GM23338 (cell line): ENCODE results near the gene TMEM187. TPM values are rescaled to one million over a fixed set of nuclear protein-coding genes. Genes with fewer than 3 reads are reported as not detected.

Experiments used
- ATAC-seq: fragments of 200-7000 bp; cut with Tn5 transposase; 3 replicates; pipeline ENCODE4 v1.9.1; 2020
- DNase-seq: peaks from one replicate; pipeline ENCODE4 v3.0.0-alpha.2; 2015; ENCODE audit warnings: low spot score
- H2AFZ ChIP-seq: fragments of 200-600 bp; sonication (generic); 2 replicates; pipeline ENCODE4 v1.8.0; 2016; ENCODE audit warnings: antibody characterized with exemption, mild to moderate bottlenecking, moderate library complexity
- H3F3A ChIP-seq: fragments of 200-600 bp; sonication (generic); replicated peaks from 2 replicates; pipeline ENCODE4 v1.8.0; 2017; ENCODE audit warnings: antibody characterized with exemption, mixed run types, low read depth
- H3K27ac ChIP-seq: fragments of 200-600 bp; sonication (generic); 2 replicates; pipeline ENCODE4 v1.6.1; 2016; ENCODE audit warnings: low read depth
- H3K27me3 ChIP-seq: fragments of 200-600 bp; sonication (generic); 2 replicates; pipeline ENCODE4 v1.8.0; 2016; ENCODE audit warnings: mild to moderate bottlenecking, mixed run types, moderate library complexity; ENCODE audit not compliant: insufficient read depth
- H3K36me3 ChIP-seq: fragments of 200-600 bp; sonication (generic); 2 replicates; pipeline ENCODE4 v1.8.0; 2016; ENCODE audit warnings: mild to moderate bottlenecking; ENCODE audit not compliant: insufficient read depth
- H3K4me1 ChIP-seq: fragments of 200-600 bp; sonication (generic); 2 replicates; pipeline ENCODE4 v1.8.0; 2016; ENCODE audit warnings: mild to moderate bottlenecking, moderate library complexity; ENCODE audit not compliant: insufficient read depth
- H3K4me2 ChIP-seq: fragments of 200-600 bp; sonication (generic); 2 replicates; pipeline ENCODE4 v1.7.1; 2017; ENCODE audit warnings: mixed run types
- H3K4me3 ChIP-seq: fragments of 200-600 bp; sonication (generic); 2 replicates; pipeline ENCODE4 v1.6.1; 2016; ENCODE audit warnings: mixed run types
- H3K79me2 ChIP-seq: fragments of 200-600 bp; sonication (generic); replicated peaks from 2 replicates; pipeline ENCODE4 v1.8.0; 2017; ENCODE audit warnings: mild to moderate bottlenecking; ENCODE audit not compliant: insufficient read depth
- H3K9me2 ChIP-seq: fragments of 200-600 bp; sonication (generic); 2 replicates; pipeline ENCODE4 v1.8.0; 2017; ENCODE audit not compliant: insufficient read depth
- H4K20me1 ChIP-seq: fragments of 200-600 bp; sonication (generic); replicated peaks from 2 replicates; pipeline ENCODE4 v1.8.0; 2017; ENCODE audit warnings: mild to moderate bottlenecking; ENCODE audit not compliant: insufficient read depth
- H3K27ac Mint-ChIP-seq: 2 replicates; pipeline ENCODE4 v1.8.0; 2020; ENCODE audit warnings: inconsistent platforms, mild to moderate bottlenecking, moderate library complexity, mixed read lengths
- H3K27me3 Mint-ChIP-seq: 3 replicates; pipeline ENCODE4 v1.8.0; 2022; ENCODE audit warnings: low read depth, mild to moderate bottlenecking, moderate library complexity, mixed read lengths, inconsistent platforms; ENCODE audit not compliant: insufficient read depth, poor library complexity
- H3K36me3 Mint-ChIP-seq: 3 replicates; pipeline ENCODE4 v1.8.0; 2021; ENCODE audit warnings: low read depth, mild to moderate bottlenecking, inconsistent platforms, moderate library complexity, mixed read lengths
- H3K4me1 Mint-ChIP-seq: 3 replicates; pipeline ENCODE4 v1.8.0; 2020; ENCODE audit warnings: mild to moderate bottlenecking, inconsistent platforms, mixed read lengths
- H3K4me3 Mint-ChIP-seq: 3 replicates; pipeline ENCODE4 v1.8.0; 2021; ENCODE audit warnings: moderate library complexity, mild to moderate bottlenecking, inconsistent platforms, mixed read lengths
- H3K9me3 Mint-ChIP-seq: 3 replicates; pipeline ENCODE4 v1.8.0; 2020; ENCODE audit warnings: moderate library complexity, mild to moderate bottlenecking, inconsistent platforms, mixed read lengths
- EZH2 ChIP-seq: fragments of 200-600 bp; sonication (generic); IDR thresholded peaks from one replicate; pipeline ENCODE4 v1.8.0; 2017; ENCODE audit warnings: antibody characterized with exemption, mild to moderate bottlenecking, low read depth; ENCODE audit not compliant: unreplicated experiment
- EZH2phosphoT487 ChIP-seq: fragments of 200-600 bp; sonication (generic); IDR thresholded peaks from one replicate; pipeline ENCODE4 v1.8.1; 2018; ENCODE audit warnings: antibody characterized with exemption; ENCODE audit not compliant: unreplicated experiment
- JUNB ChIP-seq: IDR thresholded peaks from one replicate; pipeline ENCODE4 v1.6.1; 2016; ENCODE audit warnings: antibody characterized with exemption; ENCODE audit not compliant: unreplicated experiment
- NANOG ChIP-seq: IDR thresholded peaks from 2 replicates; pipeline ENCODE4 v1.6.1; 2016; ENCODE audit warnings: antibody characterized with exemption, borderline replicate concordance
- POLR2AphosphoS5 ChIP-seq: IDR thresholded peaks from 2 replicates; pipeline ENCODE4 v1.6.1; 2016; ENCODE audit warnings: antibody characterized with exemption, low read depth
- STAT1 ChIP-seq: IDR thresholded peaks from one replicate; pipeline ENCODE4 v1.6.1; 2016; ENCODE audit warnings: antibody characterized with exemption; ENCODE audit not compliant: unreplicated experiment
- ZNF114 ChIP-seq: fragments of 250-450 bp; sonication (Bioruptor Pico); IDR thresholded peaks from 2 replicates; pipeline ENCODE4 v1.5.0; 2020; ENCODE audit warnings: mild to moderate bottlenecking, moderate library complexity
- ZNF331 ChIP-seq: fragments of 250-450 bp; sonication (Bioruptor Pico); IDR thresholded peaks from 2 replicates; pipeline ENCODE4 v1.5.0; 2020; ENCODE audit warnings: low read depth, mild to moderate bottlenecking, moderate library complexity
- polyA plus RNA-seq: library from polyadenylated mRNA; unstranded; fragments of >200 nt; fragmentation: Nextera tagmentation; extraction: Ambion mirVana; gene quantifications from 2 replicates; pipeline ENCODE4 v1.2.1, GENCODE V29; 2016
- total RNA-seq: library from RNA; depleted of rRNA; stranded (reverse); fragments of >200 nt; shearing (Covaris generic); gene quantifications from 2 replicates; pipeline ENCODE4 v1.2.3, GENCODE V29; 2014
- TF ChIP-seq, protein P1 (sequence below): IDR thresholded peaks from one replicate; pipeline ENCODE4 v1.6.1; 2018; ENCODE audit warnings: antibody characterized with exemption; ENCODE audit not compliant: unreplicated experiment
- TF ChIP-seq, protein P2 (sequence below): IDR thresholded peaks from 2 replicates; pipeline ENCODE4 v1.6.1; 2016; ENCODE audit warnings: antibody characterized with exemption
- TF ChIP-seq, protein P3 (sequence below), 2 experiments: fragments of 200-600 bp in 1 of 2; sonication (generic) in 1 of 2; conservative IDR thresholded peaks; 2 replicates each; pipeline versions ENCODE4 v1.5.1 to v1.6.1; 2016 to 2017; ENCODE audit warnings: antibody characterized with exemption in 2 of 2, low read depth in 2 of 2, mild to moderate bottlenecking in 2 of 2, moderate library complexity in 1 of 2
- TF ChIP-seq, protein P4 (sequence below): fragments of 250-450 bp; sonication (Bioruptor Pico); IDR thresholded peaks from 2 replicates; pipeline ENCODE4 v1.5.0; 2020; ENCODE audit warnings: mild to moderate bottlenecking, moderate library complexity

Gene TMEM187
- total and polyA plus RNA-seq, 2 experiments from 2014 or later: 2.5 to 4.4 TPM

DNA sequence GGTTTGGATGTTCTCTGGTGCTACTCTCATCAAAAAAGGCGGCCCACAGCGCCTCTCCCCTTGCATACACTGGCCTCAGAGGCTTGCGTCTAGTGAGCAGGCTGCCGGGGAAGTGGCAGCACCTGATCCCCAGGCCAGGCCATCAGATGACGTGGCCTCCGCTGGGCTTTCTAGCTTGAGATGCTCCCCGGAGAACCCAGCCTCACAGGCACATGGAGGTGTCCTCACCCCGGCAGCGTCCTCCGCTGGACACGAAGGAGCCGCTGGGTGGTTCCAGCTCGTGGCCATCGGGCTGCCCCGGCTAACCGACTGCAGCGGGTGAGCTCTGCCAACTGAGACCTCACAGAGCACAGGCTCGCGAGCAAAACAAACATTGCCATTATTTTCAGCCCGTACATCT, 34.4 kb downstream of the TMEM187 start:
- Histone ChIP-seq H3K4me3 (no peak overlapping the region), H3K79me2 (no peaks in the 10 kb centered on the region), H3F3A (no peaks in the 10 kb centered on the region), H3K36me3 (no peaks in the 10 kb centered on the region), H3K27ac (no peak overlapping the region), H4K20me1 (no peaks in the 10 kb centered on the region), H3K4me2 (no peak overlapping the region), H2AFZ (no peak overlapping the region), H3K27me3 (no peaks in the 10 kb centered on the region), H3K4me1 (no peaks in the 10 kb centered on the region), H3K9me2 (no peaks in the 10 kb centered on the region)
- TF ChIP-seq, protein P1, sequence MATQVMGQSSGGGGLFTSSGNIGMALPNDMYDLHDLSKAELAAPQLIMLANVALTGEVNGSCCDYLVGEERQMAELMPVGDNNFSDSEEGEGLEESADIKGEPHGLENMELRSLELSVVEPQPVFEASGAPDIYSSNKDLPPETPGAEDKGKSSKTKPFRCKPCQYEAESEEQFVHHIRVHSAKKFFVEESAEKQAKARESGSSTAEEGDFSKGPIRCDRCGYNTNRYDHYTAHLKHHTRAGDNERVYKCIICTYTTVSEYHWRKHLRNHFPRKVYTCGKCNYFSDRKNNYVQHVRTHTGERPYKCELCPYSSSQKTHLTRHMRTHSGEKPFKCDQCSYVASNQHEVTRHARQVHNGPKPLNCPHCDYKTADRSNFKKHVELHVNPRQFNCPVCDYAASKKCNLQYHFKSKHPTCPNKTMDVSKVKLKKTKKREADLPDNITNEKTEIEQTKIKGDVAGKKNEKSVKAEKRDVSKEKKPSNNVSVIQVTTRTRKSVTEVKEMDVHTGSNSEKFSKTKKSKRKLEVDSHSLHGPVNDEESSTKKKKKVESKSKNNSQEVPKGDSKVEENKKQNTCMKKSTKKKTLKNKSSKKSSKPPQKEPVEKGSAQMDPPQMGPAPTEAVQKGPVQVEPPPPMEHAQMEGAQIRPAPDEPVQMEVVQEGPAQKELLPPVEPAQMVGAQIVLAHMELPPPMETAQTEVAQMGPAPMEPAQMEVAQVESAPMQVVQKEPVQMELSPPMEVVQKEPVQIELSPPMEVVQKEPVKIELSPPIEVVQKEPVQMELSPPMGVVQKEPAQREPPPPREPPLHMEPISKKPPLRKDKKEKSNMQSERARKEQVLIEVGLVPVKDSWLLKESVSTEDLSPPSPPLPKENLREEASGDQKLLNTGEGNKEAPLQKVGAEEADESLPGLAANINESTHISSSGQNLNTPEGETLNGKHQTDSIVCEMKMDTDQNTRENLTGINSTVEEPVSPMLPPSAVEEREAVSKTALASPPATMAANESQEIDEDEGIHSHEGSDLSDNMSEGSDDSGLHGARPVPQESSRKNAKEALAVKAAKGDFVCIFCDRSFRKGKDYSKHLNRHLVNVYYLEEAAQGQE: no peak
- TF ChIP-seq ZNF331: no peak
- no peak for TF ChIP-seq POLR2AphosphoS5
- TF ChIP-seq, protein P2, sequence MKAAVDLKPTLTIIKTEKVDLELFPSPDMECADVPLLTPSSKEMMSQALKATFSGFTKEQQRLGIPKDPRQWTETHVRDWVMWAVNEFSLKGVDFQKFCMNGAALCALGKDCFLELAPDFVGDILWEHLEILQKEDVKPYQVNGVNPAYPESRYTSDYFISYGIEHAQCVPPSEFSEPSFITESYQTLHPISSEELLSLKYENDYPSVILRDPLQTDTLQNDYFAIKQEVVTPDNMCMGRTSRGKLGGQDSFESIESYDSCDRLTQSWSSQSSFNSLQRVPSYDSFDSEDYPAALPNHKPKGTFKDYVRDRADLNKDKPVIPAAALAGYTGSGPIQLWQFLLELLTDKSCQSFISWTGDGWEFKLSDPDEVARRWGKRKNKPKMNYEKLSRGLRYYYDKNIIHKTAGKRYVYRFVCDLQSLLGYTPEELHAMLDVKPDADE: no peak
- no peak for TF ChIP-seq EZH2
- TF ChIP-seq, protein P3, sequence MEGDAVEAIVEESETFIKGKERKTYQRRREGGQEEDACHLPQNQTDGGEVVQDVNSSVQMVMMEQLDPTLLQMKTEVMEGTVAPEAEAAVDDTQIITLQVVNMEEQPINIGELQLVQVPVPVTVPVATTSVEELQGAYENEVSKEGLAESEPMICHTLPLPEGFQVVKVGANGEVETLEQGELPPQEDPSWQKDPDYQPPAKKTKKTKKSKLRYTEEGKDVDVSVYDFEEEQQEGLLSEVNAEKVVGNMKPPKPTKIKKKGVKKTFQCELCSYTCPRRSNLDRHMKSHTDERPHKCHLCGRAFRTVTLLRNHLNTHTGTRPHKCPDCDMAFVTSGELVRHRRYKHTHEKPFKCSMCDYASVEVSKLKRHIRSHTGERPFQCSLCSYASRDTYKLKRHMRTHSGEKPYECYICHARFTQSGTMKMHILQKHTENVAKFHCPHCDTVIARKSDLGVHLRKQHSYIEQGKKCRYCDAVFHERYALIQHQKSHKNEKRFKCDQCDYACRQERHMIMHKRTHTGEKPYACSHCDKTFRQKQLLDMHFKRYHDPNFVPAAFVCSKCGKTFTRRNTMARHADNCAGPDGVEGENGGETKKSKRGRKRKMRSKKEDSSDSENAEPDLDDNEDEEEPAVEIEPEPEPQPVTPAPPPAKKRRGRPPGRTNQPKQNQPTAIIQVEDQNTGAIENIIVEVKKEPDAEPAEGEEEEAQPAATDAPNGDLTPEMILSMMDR (conservative IDR thresholded peaks at IDR 0.05; ENCODE audit: low read depth in 2 of 2): no peak
- TF ChIP-seq NANOG: no peak
- TF ChIP-seq ZNF114 (CRISPR knock-in tag): no peak
- TF ChIP-seq, protein P4, sequence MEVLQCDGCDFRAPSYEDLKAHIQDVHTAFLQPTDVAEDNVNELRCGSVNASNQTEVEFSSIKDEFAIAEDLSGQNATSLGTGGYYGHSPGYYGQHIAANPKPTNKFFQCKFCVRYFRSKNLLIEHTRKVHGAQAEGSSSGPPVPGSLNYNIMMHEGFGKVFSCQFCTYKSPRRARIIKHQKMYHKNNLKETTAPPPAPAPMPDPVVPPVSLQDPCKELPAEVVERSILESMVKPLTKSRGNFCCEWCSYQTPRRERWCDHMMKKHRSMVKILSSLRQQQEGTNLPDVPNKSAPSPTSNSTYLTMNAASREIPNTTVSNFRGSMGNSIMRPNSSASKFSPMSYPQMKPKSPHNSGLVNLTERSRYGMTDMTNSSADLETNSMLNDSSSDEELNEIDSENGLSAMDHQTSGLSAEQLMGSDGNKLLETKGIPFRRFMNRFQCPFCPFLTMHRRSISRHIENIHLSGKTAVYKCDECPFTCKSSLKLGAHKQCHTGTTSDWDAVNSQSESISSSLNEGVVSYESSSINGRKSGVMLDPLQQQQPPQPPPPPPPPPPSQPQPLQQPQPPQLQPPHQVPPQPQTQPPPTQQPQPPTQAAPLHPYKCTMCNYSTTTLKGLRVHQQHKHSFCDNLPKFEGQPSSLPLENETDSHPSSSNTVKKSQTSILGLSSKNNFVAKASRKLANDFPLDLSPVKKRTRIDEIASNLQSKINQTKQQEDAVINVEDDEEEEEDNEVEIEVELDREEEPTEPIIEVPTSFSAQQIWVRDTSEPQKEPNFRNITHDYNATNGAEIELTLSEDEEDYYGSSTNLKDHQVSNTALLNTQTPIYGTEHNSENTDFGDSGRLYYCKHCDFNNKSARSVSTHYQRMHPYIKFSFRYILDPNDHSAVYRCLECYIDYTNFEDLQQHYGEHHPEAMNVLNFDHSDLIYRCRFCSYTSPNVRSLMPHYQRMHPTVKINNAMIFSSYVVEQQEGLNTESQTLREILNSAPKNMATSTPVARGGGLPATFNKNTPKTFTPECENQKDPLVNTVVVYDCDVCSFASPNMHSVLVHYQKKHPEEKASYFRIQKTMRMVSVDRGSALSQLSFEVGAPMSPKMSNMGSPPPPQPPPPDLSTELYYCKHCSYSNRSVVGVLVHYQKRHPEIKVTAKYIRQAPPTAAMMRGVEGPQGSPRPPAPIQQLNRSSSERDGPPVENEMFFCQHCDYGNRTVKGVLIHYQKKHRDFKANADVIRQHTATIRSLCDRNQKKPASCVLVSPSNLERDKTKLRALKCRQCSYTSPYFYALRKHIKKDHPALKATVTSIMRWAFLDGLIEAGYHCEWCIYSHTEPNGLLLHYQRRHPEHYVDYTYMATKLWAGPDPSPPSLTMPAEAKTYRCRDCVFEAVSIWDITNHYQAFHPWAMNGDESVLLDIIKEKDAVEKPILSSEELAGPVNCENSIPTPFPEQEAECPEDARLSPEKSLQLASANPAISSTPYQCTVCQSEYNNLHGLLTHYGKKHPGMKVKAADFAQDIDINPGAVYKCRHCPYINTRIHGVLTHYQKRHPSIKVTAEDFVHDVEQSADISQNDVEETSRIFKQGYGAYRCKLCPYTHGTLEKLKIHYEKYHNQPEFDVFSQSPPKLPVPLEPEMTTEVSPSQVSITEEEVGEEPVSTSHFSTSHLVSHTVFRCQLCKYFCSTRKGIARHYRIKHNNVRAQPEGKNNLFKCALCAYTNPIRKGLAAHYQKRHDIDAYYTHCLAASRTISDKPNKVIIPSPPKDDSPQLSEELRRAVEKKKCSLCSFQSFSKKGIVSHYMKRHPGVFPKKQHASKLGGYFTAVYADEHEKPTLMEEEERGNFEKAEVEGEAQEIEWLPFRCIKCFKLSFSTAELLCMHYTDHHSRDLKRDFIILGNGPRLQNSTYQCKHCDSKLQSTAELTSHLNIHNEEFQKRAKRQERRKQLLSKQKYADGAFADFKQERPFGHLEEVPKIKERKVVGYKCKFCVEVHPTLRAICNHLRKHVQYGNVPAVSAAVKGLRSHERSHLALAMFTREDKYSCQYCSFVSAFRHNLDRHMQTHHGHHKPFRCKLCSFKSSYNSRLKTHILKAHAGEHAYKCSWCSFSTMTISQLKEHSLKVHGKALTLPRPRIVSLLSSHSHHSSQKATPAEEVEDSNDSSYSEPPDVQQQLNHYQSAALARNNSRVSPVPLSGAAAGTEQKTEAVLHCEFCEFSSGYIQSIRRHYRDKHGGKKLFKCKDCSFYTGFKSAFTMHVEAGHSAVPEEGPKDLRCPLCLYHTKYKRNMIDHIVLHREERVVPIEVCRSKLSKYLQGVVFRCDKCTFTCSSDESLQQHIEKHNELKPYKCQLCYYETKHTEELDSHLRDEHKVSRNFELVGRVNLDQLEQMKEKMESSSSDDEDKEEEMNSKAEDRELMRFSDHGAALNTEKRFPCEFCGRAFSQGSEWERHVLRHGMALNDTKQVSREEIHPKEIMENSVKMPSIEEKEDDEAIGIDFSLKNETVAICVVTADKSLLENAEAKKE (CRISPR knock-in tag): no peak
- no peak for TF ChIP-seq EZH2phosphoT487
- no peak for TF ChIP-seq STAT1
- no peak for TF ChIP-seq JUNB
- H3K4me1 Mint-ChIP-seq: no peaks in the 10 kb centered on the region; the same call in 1 of the 3 replicates
- DNase-seq (no peak), ATAC-seq (no peak)
- no peak overlapping the region for H3K4me3 Mint-ChIP-seq
- H3K27ac Mint-ChIP-seq: no peak overlapping the region
- H3K36me3 Mint-ChIP-seq: peaks cover 13% of the 10 kb centered on the region; the same call in 2 of the 3 replicates
- peaks cover 4% of the 10 kb centered on the region for H3K27me3 Mint-ChIP-seq
- no peaks in the 10 kb centered on the region for H3K9me3 Mint-ChIP-seq
